ENCODE data around the gene TMC6.

TMC6 gene

DNA sequence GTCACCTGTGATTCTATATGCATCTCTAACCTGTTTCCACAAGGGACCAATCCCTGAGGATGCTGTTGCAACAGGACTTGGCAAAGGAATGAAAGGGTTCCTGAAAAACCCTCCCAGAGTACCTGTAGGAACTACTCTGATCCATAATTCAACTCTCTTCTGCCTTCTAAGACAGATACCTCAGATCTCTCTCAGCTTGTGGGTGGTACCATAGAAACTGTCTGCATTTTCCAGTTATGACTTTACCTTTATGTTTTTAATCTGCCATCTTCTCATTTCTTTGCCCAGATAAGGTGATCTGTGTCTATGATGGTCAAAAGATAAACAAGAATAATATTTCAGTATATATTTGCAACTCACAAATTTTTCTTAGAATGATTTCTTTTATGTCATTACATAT, 65.1 kb downstream of the TMC6 start:
- DNase-seq, result no peak

GRCh38 chr17:78062596-78062995, 66.0 kb downstream of the TMC6 start:
- DNase-seq, result no peak
